ENCODE results near the gene TMEM87A.

DNA sequence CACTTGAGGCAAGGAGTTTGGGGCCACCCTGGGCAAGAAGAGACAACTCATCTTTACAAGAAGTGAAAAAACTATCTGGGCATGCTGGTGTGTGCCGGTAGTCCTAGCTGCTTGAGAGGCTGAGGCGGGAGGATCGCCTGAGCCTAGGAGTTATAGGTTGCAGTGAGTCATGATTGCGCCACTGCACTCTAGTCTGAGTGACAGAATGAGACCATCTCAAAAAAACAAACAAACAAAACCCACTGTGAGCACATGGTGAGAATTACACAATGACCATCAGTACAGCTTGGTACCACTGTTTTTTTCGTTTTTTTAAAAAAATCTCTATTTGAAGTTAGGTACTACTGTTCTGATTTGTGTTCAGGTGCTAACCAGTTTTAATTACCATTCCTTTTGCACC is 78.7 kb downstream of the TMEM87A start:
- TF ChIP-seq, protein P1, sequence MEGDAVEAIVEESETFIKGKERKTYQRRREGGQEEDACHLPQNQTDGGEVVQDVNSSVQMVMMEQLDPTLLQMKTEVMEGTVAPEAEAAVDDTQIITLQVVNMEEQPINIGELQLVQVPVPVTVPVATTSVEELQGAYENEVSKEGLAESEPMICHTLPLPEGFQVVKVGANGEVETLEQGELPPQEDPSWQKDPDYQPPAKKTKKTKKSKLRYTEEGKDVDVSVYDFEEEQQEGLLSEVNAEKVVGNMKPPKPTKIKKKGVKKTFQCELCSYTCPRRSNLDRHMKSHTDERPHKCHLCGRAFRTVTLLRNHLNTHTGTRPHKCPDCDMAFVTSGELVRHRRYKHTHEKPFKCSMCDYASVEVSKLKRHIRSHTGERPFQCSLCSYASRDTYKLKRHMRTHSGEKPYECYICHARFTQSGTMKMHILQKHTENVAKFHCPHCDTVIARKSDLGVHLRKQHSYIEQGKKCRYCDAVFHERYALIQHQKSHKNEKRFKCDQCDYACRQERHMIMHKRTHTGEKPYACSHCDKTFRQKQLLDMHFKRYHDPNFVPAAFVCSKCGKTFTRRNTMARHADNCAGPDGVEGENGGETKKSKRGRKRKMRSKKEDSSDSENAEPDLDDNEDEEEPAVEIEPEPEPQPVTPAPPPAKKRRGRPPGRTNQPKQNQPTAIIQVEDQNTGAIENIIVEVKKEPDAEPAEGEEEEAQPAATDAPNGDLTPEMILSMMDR (IDR thresholded peaks at IDR 0.05): no peak
- TF ChIP-seq POLR2A (IDR thresholded peaks at IDR 0.05): no peak
